PC-9 (cell line): ENCODE measurements around the gene MED4.

Experiments used
- CTCF ChIP-seq: fragments of 200-600 bp; sonication (generic); conservative IDR thresholded peaks from 2 replicates; pipeline ENCODE4 v1.6.1; 2017; ENCODE audit warnings: mixed run types, antibody characterized with exemption, mild to moderate bottlenecking, moderate library complexity
- EZH2 ChIP-seq: fragments of 200-600 bp; sonication (generic); IDR thresholded peaks from 2 replicates; pipeline ENCODE4 v1.8.0; 2017; ENCODE audit warnings: antibody characterized with exemption, low read depth

GRCh38 chr13:48118030-48118429 is 23.1 kb upstream of the MED4 start:
- TF ChIP-seq EZH2 (no peak), CTCF (no peak)
